Duodenal mucosa (tissue), 2 donors: ENCODE data around the gene CHURC1.

Experiments
- H3K27ac ChIP-seq: one replicate; pipeline ENCODE4 v1.7.0; 2013; ENCODE audit warnings: low read depth, low read length
- H3K27me3 ChIP-seq, 2 donors: one replicate each; pipeline ENCODE4 v1.7.0; 2013; ENCODE audit warnings: low read length in 2 of 2, control low read depth in 1 of 2; ENCODE audit not compliant: insufficient read depth in 2 of 2, control insufficient read depth in 1 of 2
- H3K36me3 ChIP-seq, 2 donors: one replicate each; pipeline ENCODE4 v1.7.0; 2013; ENCODE audit warnings: low read length in 2 of 2, control low read depth in 1 of 2; ENCODE audit not compliant: insufficient read depth in 2 of 2, control insufficient read depth in 1 of 2
- H3K4me1 ChIP-seq, 2 donors: one replicate each; pipeline ENCODE4 v1.7.0; 2013; ENCODE audit warnings: low read length in 2 of 2, control low read depth in 1 of 2; ENCODE audit not compliant: insufficient read depth in 2 of 2, control insufficient read depth in 1 of 2
- H3K4me3 ChIP-seq, 2 donors: one replicate each; pipeline ENCODE4 v1.7.0; 2013; ENCODE audit warnings: low read length in 2 of 2, low read depth in 1 of 2
- H3K9ac ChIP-seq, 2 donors: one replicate each; pipeline ENCODE4 v1.7.0; 2013; ENCODE audit warnings: low read length in 2 of 2, low read depth in 1 of 2
- H3K9me3 ChIP-seq, 2 donors: one replicate each; pipeline ENCODE4 v1.7.0; 2013; ENCODE audit warnings: low read length in 2 of 2, control low read depth in 1 of 2; ENCODE audit not compliant: control insufficient read depth in 1 of 2

Gene CHURC1

GRCh38 chr14:64968167-64968566 lies 53.9 kb downstream of the CHURC1 start:
- Histone ChIP-seq H3K4me3 (no peak overlapping the region), H3K9ac (no peak overlapping the region), H3K9me3 (no peaks in the 10 kb centered on the region), H3K4me1 (peaks cover 20 to 31% of the 10 kb centered on the region in 2 donors), H3K27me3 (no peaks in the 10 kb centered on the region), H3K27ac (no peak overlapping the region), H3K36me3 (no peaks in the 10 kb centered on the region)

GRCh38 chr14:64968651-64969050 lies 54.4 kb downstream of the CHURC1 start:
- Histone ChIP-seq H3K9me3 (no peaks in the 10 kb centered on the region), H3K27ac (no peak overlapping the region), H3K9ac (no peak overlapping the region), H3K4me1 (peaks cover 20 to 32% of the 10 kb centered on the region in 2 donors), H3K27me3 (no peaks in the 10 kb centered on the region), H3K36me3 (no peaks in the 10 kb centered on the region), H3K4me3 (no peak overlapping the region)

GRCh38 chr14:64970041-64970440 lies 55.8 kb downstream of the CHURC1 start:
- Histone ChIP-seq H3K4me1 (peaks cover 20 to 32% of the 10 kb centered on the region in 2 donors), H3K9ac (no peak overlapping the region), H3K4me3 (peak overlapping the region in 1 of 2 donors; percentile 2), H3K36me3 (no peaks in the 10 kb centered on the region), H3K27ac (no peak overlapping the region), H3K27me3 (no peaks in the 10 kb centered on the region), H3K9me3 (no peaks in the 10 kb centered on the region)

GRCh38 chr14:64970776-64971477 lies 56.7 kb downstream of the CHURC1 start:
- Histone ChIP-seq H3K27me3 (no peaks in the 10 kb centered on the region), H3K4me3 (peak overlapping the region; percentile 74 to 76), H3K9ac (peak overlapping the region in 1 of 2 donors; percentile 60), H3K9me3 (no peaks in the 10 kb centered on the region), H3K36me3 (no peaks in the 10 kb centered on the region), H3K4me1 (peaks cover 20 to 32% of the 10 kb centered on the region in 2 donors), H3K27ac (no peak overlapping the region)

GRCh38 chr14:64971491-64971942 lies 57.3 kb downstream of the CHURC1 start:
- no peaks in the 10 kb centered on the region for H3K27me3 ChIP-seq
- peak overlapping the region in 1 of 2 donors; percentile 60 for H3K9ac ChIP-seq
- no peaks in the 10 kb centered on the region for H3K36me3 ChIP-seq
- H3K27ac ChIP-seq: no peak overlapping the region
- H3K4me3 ChIP-seq: peak overlapping the region; percentile 74 to 76
- no peaks in the 10 kb centered on the region for H3K9me3 ChIP-seq
- peaks cover 20 to 32% of the 10 kb centered on the region in 2 donors for H3K4me1 ChIP-seq

GRCh38 chr14:64971943-64972791 lies 57.9 kb downstream of the CHURC1 start, which contains the start of gene RAB15:
RAB15 (minus strand) TSS chr14:64972336; CDS start chr14:64972076, 260 bp downstream.
- peak within 1 kb of the TSS; percentile 74 to 76 for H3K4me3 ChIP-seq
- no peak within 1 kb of the TSS for H3K27ac ChIP-seq
- no peaks in the 10 kb centered on the region for H3K9me3 ChIP-seq
- H3K36me3 ChIP-seq: no peaks in the 10 kb centered on the region
- H3K9ac ChIP-seq: peak within 1 kb of the TSS; percentile 43 to 60
- peaks cover 20 to 32% of the 10 kb centered on the region in 2 donors for H3K4me1 ChIP-seq
- no peaks in the 10 kb centered on the region for H3K27me3 ChIP-seq

- no peak overlapping the region for H3K27ac ChIP-seq
- no peaks in the 10 kb centered on the region for H3K27me3 ChIP-seq
- peak overlapping the region in 1 of 2 donors; percentile 43 for H3K9ac ChIP-seq
- peak overlapping the region; percentile 51 to 68 for H3K4me3 ChIP-seq
- H3K36me3 ChIP-seq: no peaks in the 10 kb centered on the region
- H3K9me3 ChIP-seq: no peaks in the 10 kb centered on the region
- peaks cover 20 to 32% of the 10 kb centered on the region in 2 donors for H3K4me1 ChIP-seq
Observed at GRCh38 chr14:64973026-64973442, 58.8 kb downstream of the CHURC1 start.

GRCh38 chr14:64973826-64974225 lies 59.6 kb downstream of the CHURC1 start:
- no peaks in the 10 kb centered on the region for H3K27me3 ChIP-seq
- no peak overlapping the region for H3K9ac ChIP-seq
- no peaks in the 10 kb centered on the region for H3K36me3 ChIP-seq
- no peaks in the 10 kb centered on the region for H3K9me3 ChIP-seq
- peaks cover 20 to 29% of the 10 kb centered on the region in 2 donors for H3K4me1 ChIP-seq
- H3K27ac ChIP-seq: no peak overlapping the region
- H3K4me3 ChIP-seq: no peak overlapping the region

- no peaks in the 10 kb centered on the region for H3K36me3 ChIP-seq
- no peak overlapping the region for H3K4me3 ChIP-seq
- H3K9ac ChIP-seq: no peak overlapping the region
- no peak overlapping the region for H3K27ac ChIP-seq
- H3K4me1 ChIP-seq: peaks cover 18 to 28% of the 10 kb centered on the region in 2 donors
- no peaks in the 10 kb centered on the region for H3K9me3 ChIP-seq
- H3K27me3 ChIP-seq: no peaks in the 10 kb centered on the region
Observed at GRCh38 chr14:64974563-64974962, 60.3 kb downstream of the CHURC1 start.
